Activated gamma-delta T cell treated with Interleukin-2 at 50 U/mL for 16 hours (primary cell): Measurements from ENCODE around the gene SNAP25.

Experiments used
- DNase-seq: peaks from one replicate; pipeline ENCODE4 v3.0.0-alpha.2; 2020

Gene SNAP25

DNA sequence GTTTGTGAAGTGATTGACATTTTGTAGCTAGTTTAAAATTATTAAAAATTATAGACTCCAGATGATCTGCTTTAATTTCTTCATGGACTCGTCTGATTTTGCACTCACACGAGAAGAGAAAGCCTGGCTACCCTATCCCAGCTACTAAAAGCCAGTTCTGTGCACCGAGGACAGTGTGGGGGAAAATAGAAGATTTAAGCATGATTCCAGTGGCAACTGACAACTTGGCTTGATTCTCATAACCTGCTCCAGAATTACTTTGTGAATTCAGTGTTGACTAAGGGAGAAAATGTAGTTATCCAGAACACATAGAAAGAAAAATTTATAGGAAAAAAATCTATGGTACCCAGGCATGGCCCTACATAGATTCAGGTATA is 88.7 kb downstream of the SNAP25 start:
- no peak for DNase-seq

- no peak for DNase-seq
Measured at GRCh38 chr20:10308652-10309051, 90.0 kb downstream of the SNAP25 start.

DNA sequence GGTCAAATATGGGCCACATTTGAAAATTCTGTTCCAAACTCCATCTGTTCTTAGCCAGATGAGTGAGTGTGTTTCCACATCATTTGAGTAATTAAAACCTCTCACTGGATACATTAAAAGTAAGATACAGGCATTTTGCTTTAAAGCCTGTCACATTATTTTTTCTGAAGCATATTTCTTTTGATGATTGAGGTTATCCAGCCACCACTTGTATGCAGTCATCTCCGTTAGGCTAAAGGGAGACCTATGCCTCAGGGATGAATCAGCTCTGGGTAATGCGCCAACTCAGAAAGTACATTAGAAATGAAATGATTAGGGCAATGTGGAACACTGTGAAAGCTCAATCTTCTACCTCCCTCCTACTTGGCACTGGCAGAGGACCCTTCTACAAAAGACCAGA is 90.7 kb downstream of the SNAP25 start:
- no peak for DNase-seq

GRCh38 chr20:10312111-10312510 is 93.5 kb downstream of the SNAP25 start:
- no peak for DNase-seq

DNA sequence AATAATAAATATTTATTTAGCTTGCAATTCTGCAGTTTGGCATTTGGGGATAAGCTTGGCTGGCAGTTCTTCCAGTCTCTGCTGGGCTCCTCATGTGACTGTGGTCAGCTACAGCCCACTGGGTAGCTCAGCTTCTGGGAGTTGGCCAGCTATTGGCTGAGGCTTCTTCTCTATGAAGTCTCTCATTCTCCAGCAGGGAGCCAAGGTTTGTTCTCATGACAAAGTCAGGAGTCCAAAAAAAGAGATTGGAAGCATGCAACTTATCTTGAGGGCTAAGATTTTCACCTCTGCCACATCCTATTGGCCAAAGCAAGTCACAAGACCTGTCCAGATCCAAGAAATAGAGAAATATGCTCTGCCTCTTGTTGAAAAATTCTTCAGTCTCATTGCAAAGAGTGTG is 94.6 kb downstream of the SNAP25 start:
- DNase-seq: no peak

DNA sequence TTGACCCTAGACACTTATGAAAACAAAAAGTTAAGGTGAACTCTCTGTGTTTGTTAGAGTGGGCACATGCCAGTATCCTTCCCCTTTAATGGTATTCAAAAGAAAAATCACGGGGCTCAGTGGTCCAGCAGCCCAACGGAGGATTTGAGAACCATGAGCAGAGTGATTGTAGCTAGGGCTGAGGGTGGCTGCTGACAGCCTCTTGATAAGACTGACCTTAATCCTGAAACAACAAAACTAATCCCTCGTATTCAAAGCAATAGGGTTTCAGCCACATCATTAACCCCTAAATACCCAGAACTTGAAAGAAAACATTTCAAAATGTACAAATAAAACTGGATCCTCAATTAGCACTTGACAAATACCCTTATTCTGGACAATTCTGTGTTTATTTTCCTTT is 95.1 kb downstream of the SNAP25 start:
- no peak for DNase-seq

DNA sequence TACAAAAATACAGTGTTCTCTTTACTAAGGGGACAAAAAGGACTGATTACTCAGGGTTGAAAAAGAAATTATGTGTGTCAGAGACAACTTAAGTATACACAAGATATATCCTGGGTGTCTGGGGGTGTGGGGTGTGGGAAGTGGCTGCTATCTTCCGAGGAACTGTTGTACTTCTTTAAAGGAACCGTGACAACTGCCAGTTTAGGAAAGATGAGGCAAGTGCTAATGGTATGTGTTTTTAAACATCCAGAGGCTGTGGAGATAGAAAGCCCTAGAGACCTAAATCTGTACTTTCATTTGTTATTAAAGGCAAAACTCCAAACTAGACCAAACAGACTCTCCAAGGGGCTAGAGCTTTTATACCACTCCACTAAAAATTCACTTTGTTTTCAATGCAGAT is 95.6 kb downstream of the SNAP25 start:
- DNase-seq: no peak

- DNase-seq: no peak
Measured at GRCh38 chr20:10315138-10315537, 96.5 kb downstream of the SNAP25 start.

GRCh38 chr20:10316582-10316981 is 98.0 kb downstream of the SNAP25 start:
- DNase-seq: no peak

GRCh38 chr20:10318291-10319024 is 99.8 kb downstream of the SNAP25 start:
- DNase-seq: no peak

- DNase-seq: no peak
Measured at GRCh38 chr20:10319855-10320254, 101.2 kb downstream of the SNAP25 start.

- no peak for DNase-seq
Measured at GRCh38 chr20:10321138-10321717, 102.6 kb downstream of the SNAP25 start.

DNA sequence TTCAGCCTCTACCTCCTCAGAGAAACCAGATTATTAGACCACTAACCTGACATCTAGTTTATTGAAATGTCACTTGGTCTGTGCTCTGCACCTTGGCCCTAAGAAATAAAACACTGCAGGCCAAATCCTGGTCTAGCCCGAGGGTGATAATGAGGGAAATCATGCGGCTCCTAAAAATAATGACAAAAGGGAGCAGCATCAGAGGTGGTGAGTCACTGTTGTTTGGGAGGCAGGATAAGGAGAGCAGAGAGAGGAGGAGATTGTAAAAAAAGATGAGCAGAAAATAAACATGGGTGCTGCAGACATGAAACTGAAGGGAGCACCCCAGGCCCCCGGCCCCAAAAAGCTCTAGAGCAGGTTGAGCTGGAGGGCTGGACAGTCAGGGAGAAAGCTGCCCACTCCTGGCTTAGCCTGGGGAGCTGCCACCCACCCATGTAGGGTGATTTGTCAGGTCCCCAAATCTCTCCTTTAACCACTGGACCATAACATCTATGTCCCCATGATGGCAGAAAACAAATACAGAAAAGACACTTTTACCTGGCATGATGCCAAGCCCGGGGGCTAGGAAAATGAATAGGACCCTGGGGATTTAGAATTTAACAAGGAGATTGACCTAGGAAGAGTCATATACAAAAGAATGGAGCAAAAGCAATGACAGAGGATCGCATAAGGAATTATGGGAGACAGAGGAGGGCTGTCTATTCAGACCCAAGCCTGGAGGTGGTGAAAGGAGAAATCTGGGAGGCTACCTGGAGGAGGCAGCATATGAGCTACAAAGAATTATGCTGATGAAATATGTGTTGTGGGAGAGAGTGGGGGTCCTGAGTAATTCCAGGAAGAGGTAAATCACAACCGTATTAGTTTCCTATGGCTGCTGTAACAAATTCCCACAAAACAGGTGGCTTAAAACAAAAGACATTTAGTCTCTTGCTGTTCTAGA is 103.7 kb downstream of the SNAP25 start:
- no peak for DNase-seq

DNA sequence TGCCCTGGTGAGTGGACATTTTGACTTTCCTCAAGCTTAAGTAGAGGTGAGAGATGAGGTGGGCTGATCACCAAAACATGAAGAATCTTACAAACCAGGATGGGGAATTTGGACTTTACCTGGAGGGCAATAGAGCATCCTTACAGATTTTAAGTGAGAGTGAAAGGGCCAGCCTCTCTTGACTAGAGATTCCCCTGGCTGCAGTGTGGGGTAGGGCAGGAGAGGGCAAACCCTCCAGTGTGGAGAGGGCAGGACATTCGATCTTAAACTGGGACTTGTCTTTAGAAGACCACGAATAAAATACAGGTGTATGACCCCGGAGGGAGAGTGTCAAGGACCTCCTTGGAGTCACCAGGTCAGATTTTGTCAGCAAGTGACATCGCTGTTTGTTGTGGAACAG is 105.1 kb downstream of the SNAP25 start:
- no peak for DNase-seq

GRCh38 chr20:10324198-10324847 is 105.7 kb downstream of the SNAP25 start:
- DNase-seq: no peak

DNA sequence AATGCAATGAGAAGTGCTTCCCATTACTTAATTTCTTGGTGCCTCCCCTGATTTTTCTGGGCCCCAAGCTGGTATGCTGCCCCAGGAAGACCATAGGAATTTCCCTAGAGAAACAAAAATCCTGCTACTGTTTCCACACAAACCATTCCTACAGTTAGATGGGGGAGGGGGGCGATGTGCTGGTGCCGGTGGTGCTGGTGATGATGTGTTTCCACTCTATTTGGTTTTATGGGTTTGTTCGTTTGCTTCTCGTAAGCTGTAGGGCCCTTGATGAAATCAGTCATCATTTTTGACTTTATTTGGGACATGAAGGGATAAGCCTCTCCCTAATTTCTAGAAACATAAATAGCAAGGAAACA is 110.2 kb downstream of the SNAP25 start:
- no peak for DNase-seq

DNA sequence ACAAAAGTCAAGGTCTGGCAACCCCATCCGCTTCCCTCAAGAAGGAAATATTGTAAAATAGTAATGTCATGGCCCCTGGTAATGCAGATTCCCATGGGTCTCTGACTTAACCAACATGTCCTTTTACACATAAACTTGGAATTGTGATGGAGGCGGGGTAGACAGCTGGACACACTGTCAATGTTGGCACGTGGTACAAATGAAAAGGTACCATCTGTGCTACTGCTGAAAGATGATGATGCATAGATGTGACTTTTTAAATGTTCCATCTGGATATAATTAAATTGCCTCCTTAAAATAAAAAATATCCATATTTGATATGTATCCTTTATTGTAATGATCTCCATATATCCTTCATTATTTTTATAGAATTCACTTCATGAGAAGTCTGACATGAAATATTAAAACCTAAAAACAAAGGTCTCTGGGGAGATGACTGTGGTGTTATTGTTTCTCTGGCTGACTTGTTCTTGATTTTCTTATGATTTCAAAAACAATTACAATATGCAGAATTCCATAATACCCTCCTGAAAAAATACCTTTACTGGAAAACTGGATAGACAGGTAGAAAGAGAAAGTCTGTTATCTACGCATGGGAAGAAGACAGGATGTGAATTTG is 110.9 kb downstream of the SNAP25 start:
- no peak for DNase-seq

DNA sequence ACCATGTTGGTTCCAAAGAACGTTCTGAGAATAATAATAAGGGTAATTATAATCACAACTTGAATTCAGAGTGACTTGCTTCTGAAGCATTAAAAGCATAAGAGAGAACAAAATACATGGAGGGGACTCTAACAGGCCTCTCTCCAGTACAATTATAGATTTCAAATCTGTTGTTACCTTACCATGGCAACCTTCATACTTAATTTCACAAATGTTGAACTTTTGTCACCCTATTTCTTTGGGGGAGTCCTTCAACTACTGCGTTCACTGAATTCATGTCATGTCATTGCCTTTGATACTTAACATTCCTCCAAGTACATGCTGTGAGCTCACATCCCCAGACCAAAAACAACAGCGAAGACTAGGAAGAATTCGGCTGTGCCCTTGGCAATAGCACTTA is 111.4 kb downstream of the SNAP25 start:
- DNase-seq: no peak

DNA sequence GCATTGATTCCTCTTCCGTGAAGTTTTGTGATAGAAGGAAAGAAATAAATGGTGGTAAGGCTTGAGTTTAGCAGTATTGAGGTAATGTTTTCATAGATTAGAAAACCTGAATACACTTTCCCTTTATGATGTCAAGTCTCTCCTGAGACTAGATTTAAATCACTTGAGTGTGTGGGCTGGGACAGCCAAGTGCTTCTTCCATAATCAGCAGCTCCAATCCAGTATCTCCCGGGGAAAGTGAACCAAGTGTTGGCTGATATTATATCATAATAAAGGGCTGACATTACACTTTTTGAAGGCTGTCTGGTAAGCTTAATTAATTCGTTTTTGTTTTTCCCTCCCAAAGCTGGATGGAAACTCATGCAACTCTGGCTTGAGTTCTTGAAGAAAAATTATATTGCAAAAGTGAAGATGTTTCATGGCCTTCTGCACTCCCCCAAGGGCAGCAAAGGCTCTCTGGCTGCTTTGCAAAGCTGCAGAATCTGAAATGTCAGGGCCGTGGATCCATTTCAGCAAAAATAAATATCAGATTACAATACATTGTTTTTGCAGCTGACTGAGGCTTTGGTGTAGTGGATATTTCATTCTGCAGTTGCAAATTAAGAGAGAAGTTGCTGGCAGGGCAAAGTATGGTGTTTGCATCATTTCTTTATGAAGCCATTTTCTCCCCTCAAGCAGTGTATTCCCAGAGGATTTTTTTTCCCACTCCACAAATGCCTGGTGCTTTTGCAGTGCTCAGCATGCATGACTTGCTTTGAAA is 114.2 kb downstream of the SNAP25 start:
- DNase-seq: no peak

DNA sequence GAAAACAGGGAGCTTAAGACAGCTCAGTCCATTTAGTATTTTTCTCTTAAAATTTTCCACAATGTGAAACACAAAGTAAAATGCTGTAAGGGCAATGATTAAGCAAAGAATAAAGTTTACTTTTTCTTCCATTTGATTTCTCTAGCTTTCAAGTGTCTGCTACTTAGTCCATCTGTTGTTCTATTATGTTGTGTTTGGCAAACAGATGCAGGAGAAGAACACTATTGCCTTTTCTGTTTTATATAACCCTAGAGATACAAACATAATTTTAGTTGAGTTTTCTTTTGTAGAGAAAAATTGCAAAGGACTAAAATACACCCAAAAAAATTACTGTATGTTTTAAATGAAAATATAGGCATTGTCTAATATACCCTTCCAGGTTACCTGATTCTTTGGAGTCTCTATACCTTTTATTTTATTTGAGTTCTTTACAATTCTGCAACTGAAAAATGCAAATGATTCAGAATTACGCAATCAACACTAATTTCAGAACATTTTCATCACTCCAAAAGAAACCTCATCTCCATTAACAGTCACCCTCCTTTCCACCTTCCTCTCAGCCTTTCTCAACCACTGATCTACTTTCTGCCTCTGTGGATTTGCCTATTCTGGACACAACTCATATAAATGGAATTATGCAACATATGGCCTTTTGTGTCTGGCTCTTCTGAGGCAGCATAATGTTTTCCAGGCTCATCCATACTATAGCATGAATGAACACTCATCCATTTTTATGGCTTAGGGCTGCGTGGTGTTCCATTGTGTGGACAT is 118.5 kb downstream of the SNAP25 start:
- no peak for DNase-seq

- no peak for DNase-seq
Measured at GRCh38 chr20:10338426-10339180, 120.0 kb downstream of the SNAP25 start.
